Mesendoderm (in vitro differentiated cells): Measurements from ENCODE around the gene DUOX2.

Experiments
- DNase-seq: peaks from one replicate; pipeline ENCODE4 v3.0.0; 2013
- H2AK5ac ChIP-seq: 2 replicates; pipeline ENCODE4 v1.6.1; 2013; ENCODE audit warnings: low read length, inconsistent platforms
- H2BK120ac ChIP-seq: 2 replicates; pipeline ENCODE4 v1.6.1; 2013; ENCODE audit warnings: low read depth, mild to moderate bottlenecking, low read length, moderate library complexity, mixed read lengths
- H2BK15ac ChIP-seq: replicated peaks from 2 replicates; pipeline ENCODE4 v1.6.1; 2013; ENCODE audit warnings: low read depth, mild to moderate bottlenecking, moderate library complexity
- H2BK5ac ChIP-seq: 2 replicates; pipeline ENCODE4 v1.6.1; 2013; ENCODE audit warnings: low read length, inconsistent platforms
- H3K18ac ChIP-seq: 2 replicates; pipeline ENCODE4 v1.6.1; 2013; ENCODE audit warnings: mild to moderate bottlenecking, low read length, mixed read lengths
- H3K23ac ChIP-seq: one replicate; pipeline ENCODE4 v1.6.1; 2013; ENCODE audit warnings: low read length
- H3K27ac ChIP-seq: 2 replicates; pipeline ENCODE4 v1.5.1; 2013; ENCODE audit warnings: low read depth, mild to moderate bottlenecking, inconsistent platforms, low read length, moderate library complexity
- H3K27me3 ChIP-seq: 2 replicates; pipeline ENCODE4 v1.6.1; 2013; ENCODE audit warnings: low read length, control low read depth, mild to moderate bottlenecking, inconsistent platforms; ENCODE audit not compliant: insufficient read depth, poor library complexity
- H3K36me3 ChIP-seq: 2 replicates; pipeline ENCODE4 v1.6.1; 2013; ENCODE audit warnings: low read length, inconsistent platforms; ENCODE audit not compliant: control insufficient read depth, insufficient read depth
- H3K4ac ChIP-seq: one replicate; pipeline ENCODE4 v1.6.1; 2013; ENCODE audit warnings: low read depth, mild to moderate bottlenecking, low read length, moderate library complexity
- H3K4me1 ChIP-seq: 2 replicates; pipeline ENCODE4 v1.6.1; 2013; ENCODE audit warnings: low read depth, low read length, inconsistent platforms; ENCODE audit not compliant: control insufficient read depth
- H3K4me2 ChIP-seq: 2 replicates; pipeline ENCODE4 v1.6.1; 2013; ENCODE audit warnings: low read length
- H3K4me3 ChIP-seq: 2 replicates; pipeline ENCODE4 v1.5.1; 2013; ENCODE audit warnings: mild to moderate bottlenecking, low read length
- H3K56ac ChIP-seq: one replicate; pipeline ENCODE4 v1.6.1; 2013; ENCODE audit warnings: low read length
- H3K79me1 ChIP-seq: 2 replicates; pipeline ENCODE4 v1.6.1; 2013; ENCODE audit warnings: low read length, inconsistent platforms
- H3K79me2 ChIP-seq: 2 replicates; pipeline ENCODE4 v1.6.1; 2013; ENCODE audit warnings: mild to moderate bottlenecking, low read length; ENCODE audit not compliant: control insufficient read depth, insufficient read depth
- H3K9ac ChIP-seq: 2 replicates; pipeline ENCODE4 v1.6.1; 2013; ENCODE audit warnings: low read length, inconsistent platforms
- H4K5ac ChIP-seq: one replicate; pipeline ENCODE4 v1.6.1; 2013; ENCODE audit warnings: low read length
- H4K8ac ChIP-seq: one replicate; pipeline ENCODE4 v1.6.1; 2013; ENCODE audit warnings: low read depth, mild to moderate bottlenecking, control low read depth, low read length, moderate library complexity
- WGBS: extraction: QIAGEN DNeasy Blood & Tissue Kit; methylation state at CpG from one replicate; pipeline ENCODE4 v1.1.7; 2013; ENCODE audit warnings: low lambda C conversion rate, missing lambda C conversion rate; ENCODE audit not compliant: insufficient coverage; ENCODE audit errors: extremely low coverage; 5-methylcytosine and 5-hydroxymethylcytosine counted together

Gene DUOX2

GRCh38 chr15:45093622-45094357 lies 20.2 kb downstream of the DUOX2 start:
- Histone ChIP-seq H3K79me1 (no peaks in the 10 kb centered on the region), H3K4ac (no peak overlapping the region), H2AK5ac (no peak overlapping the region), H3K4me1 (no peaks in the 10 kb centered on the region), H4K5ac (no peak overlapping the region), H2BK15ac (no peak overlapping the region), H3K23ac (no peak overlapping the region), H3K36me3 (no peaks in the 10 kb centered on the region), H3K4me3 (no peak overlapping the region), H3K18ac (no peak overlapping the region), H3K79me2 (no peaks in the 10 kb centered on the region), H4K8ac (no peak overlapping the region), H2BK5ac (no peak overlapping the region), H2BK120ac (no peak overlapping the region), H3K9ac (no peak overlapping the region), H3K4me2 (no peak overlapping the region), H3K56ac (no peak overlapping the region), H3K27me3 (no peaks in the 10 kb centered on the region), H3K27ac (no peak overlapping the region)
- no peak for DNase-seq
- WGBS, result no CpG with 5 or more reads among the region's 11 CpGs

- Histone ChIP-seq H3K36me3 (no peaks in the 10 kb centered on the region), H3K4me3 (no peak overlapping the region), H2BK15ac (no peak overlapping the region), H3K56ac (no peak overlapping the region), H3K4me1 (no peaks in the 10 kb centered on the region), H3K79me1 (no peaks in the 10 kb centered on the region), H3K18ac (no peak overlapping the region), H4K5ac (no peak overlapping the region), H2BK120ac (no peak overlapping the region), H3K79me2 (no peaks in the 10 kb centered on the region), H3K27me3 (no peaks in the 10 kb centered on the region), H2BK5ac (no peak overlapping the region), H3K9ac (no peak overlapping the region), H3K27ac (no peak overlapping the region), H4K8ac (no peak overlapping the region), H2AK5ac (no peak overlapping the region), H3K4me2 (no peak overlapping the region), H3K23ac (no peak overlapping the region), H3K4ac (no peak overlapping the region)
- DNase-seq, result no peak
- no CpG with 5 or more reads among the region's 4 CpGs for WGBS
Observed at GRCh38 chr15:45093013-45093412, 21.0 kb downstream of the DUOX2 start.

GRCh38 chr15:45091576-45091975 lies 22.4 kb downstream of the DUOX2 start:
- H3K79me1 ChIP-seq, result no peaks in the 10 kb centered on the region
- H3K4me3 ChIP-seq, result no peak overlapping the region
- H2BK5ac ChIP-seq, result no peak overlapping the region
- no peak overlapping the region for H3K27ac ChIP-seq
- WGBS, result no CpG with 5 or more reads among the region's 2 CpGs
- no peaks in the 10 kb centered on the region for H3K79me2 ChIP-seq
- no peak for DNase-seq
- H3K27me3 ChIP-seq, result no peaks in the 10 kb centered on the region
- no peak overlapping the region for H2BK120ac ChIP-seq
- no peak overlapping the region for H2BK15ac ChIP-seq
- H3K9ac ChIP-seq, result no peak overlapping the region
- no peak overlapping the region for H3K18ac ChIP-seq
- no peak overlapping the region for H4K8ac ChIP-seq
- no peak overlapping the region for H4K5ac ChIP-seq
- no peak overlapping the region for H2AK5ac ChIP-seq
- H3K23ac ChIP-seq, result no peak overlapping the region
- no peaks in the 10 kb centered on the region for H3K4me1 ChIP-seq
- no peak overlapping the region for H3K56ac ChIP-seq
- H3K4ac ChIP-seq, result no peak overlapping the region
- H3K36me3 ChIP-seq, result no peaks in the 10 kb centered on the region
- H3K4me2 ChIP-seq, result no peak overlapping the region

- H3K27ac ChIP-seq, result no peak overlapping the region
- H2BK15ac ChIP-seq, result no peak overlapping the region
- H3K56ac ChIP-seq, result no peak overlapping the region
- H3K4me2 ChIP-seq, result no peak overlapping the region
- H3K27me3 ChIP-seq, result no peaks in the 10 kb centered on the region
- H3K23ac ChIP-seq, result no peak overlapping the region
- H2BK5ac ChIP-seq, result no peak overlapping the region
- no peaks in the 10 kb centered on the region for H3K4me1 ChIP-seq
- H3K18ac ChIP-seq, result no peak overlapping the region
- no peak overlapping the region for H3K9ac ChIP-seq
- no peak overlapping the region for H4K5ac ChIP-seq
- no peaks in the 10 kb centered on the region for H3K36me3 ChIP-seq
- H3K4ac ChIP-seq, result no peak overlapping the region
- H3K79me2 ChIP-seq, result no peaks in the 10 kb centered on the region
- WGBS, result no CpG with 5 or more reads among the region's 7 CpGs
- H2BK120ac ChIP-seq, result no peak overlapping the region
- H3K4me3 ChIP-seq, result no peak overlapping the region
- H4K8ac ChIP-seq, result no peak overlapping the region
- no peaks in the 10 kb centered on the region for H3K79me1 ChIP-seq
- no peak overlapping the region for H2AK5ac ChIP-seq
- DNase-seq, result no peak
Observed at GRCh38 chr15:45091161-45091560, 22.8 kb downstream of the DUOX2 start.

GRCh38 chr15:45089712-45090373 lies 24.1 kb downstream of the DUOX2 start:
- Histone ChIP-seq H3K4ac (no peak overlapping the region), H3K56ac (no peak overlapping the region), H3K79me1 (no peaks in the 10 kb centered on the region), H3K23ac (no peak overlapping the region), H3K27me3 (no peaks in the 10 kb centered on the region), H4K8ac (no peak overlapping the region), H2BK15ac (no peak overlapping the region), H3K79me2 (no peaks in the 10 kb centered on the region), H2BK5ac (no peak overlapping the region), H3K18ac (no peak overlapping the region), H2AK5ac (no peak overlapping the region), H2BK120ac (no peak overlapping the region), H3K9ac (no peak overlapping the region), H3K36me3 (no peaks in the 10 kb centered on the region), H4K5ac (no peak overlapping the region), H3K4me1 (no peaks in the 10 kb centered on the region), H3K27ac (no peak overlapping the region), H3K4me2 (no peak overlapping the region), H3K4me3 (no peak overlapping the region)
- DNase-seq, result no peak
- no CpG with 5 or more reads among the region's 3 CpGs for WGBS
